K562 (cell line): ENCODE data around the gene KRT8. TPM values are rescaled to one million over a fixed set of nuclear protein-coding genes. Genes with fewer than 3 reads are reported as not detected.
A peak's percentile ranks its signal among the peaks of the same experiment; 100 is the strongest.

Source experiments
- CREB1 ChIP-seq, 2 experiments: sonication (generic) in 1 of 2; formaldehyde crosslinking in 1 of 2; IDR thresholded peaks; 2 replicates each; pipeline versions ENCODE4 v1.6.1 to v1.8.0; 2012 to 2022; ENCODE audit warnings: inconsistent platforms in 1 of 2, mild to moderate bottlenecking in 1 of 2, missing genetic modification reagents in 1 of 2, moderate library complexity in 1 of 2
- CREBBP ChIP-seq: IDR thresholded peaks from one replicate; pipeline ENCODE4 v1.6.1; 2012; ENCODE audit warnings: low read depth, mild to moderate bottlenecking, control low read depth, inconsistent platforms, low read length
- CTBP1 ChIP-seq: fragments of 450-650 bp; IDR thresholded peaks from 2 replicates; pipeline ENCODE4 v1.6.1; 2016; ENCODE audit warnings: borderline replicate concordance
- HDAC2 ChIP-seq: fragments of 450-650 bp; IDR thresholded peaks from 2 replicates; pipeline ENCODE4 v1.6.1; 2016; ENCODE audit warnings: mild to moderate bottlenecking
- HOXB6 ChIP-seq: fragments of 250-450 bp; sonication (Bioruptor Pico); IDR thresholded peaks from 2 replicates; pipeline ENCODE4 v1.5.1; 2022; ENCODE audit warnings: mild to moderate bottlenecking, borderline replicate concordance
- KAT2B ChIP-seq: IDR thresholded peaks from one replicate; pipeline ENCODE4 v1.6.1; 2012; ENCODE audit warnings: low read depth, mild to moderate bottlenecking, control low read depth, inconsistent platforms, low read length, moderate library complexity
- NFIX ChIP-seq: fragments of 250-450 bp; sonication (Bioruptor Pico); IDR thresholded peaks from 2 replicates; pipeline ENCODE4 v1.4.0; 2020; ENCODE audit warnings: low read depth, mild to moderate bottlenecking, moderate library complexity
- POLR2B ChIP-seq: fragments of 450-650 bp; IDR thresholded peaks from 2 replicates; pipeline ENCODE4 v1.6.1; 2018; ENCODE audit warnings: low read depth; ENCODE audit not compliant: partially characterized antibody
- PYGO2 ChIP-seq: fragments of 450-650 bp; IDR thresholded peaks from 2 replicates; pipeline ENCODE4 v1.6.1; 2016; ENCODE audit warnings: mild to moderate bottlenecking, missing genetic modification characterization, moderate library complexity, missing compliant biosample characterization
- RAD51 ChIP-seq: fragments of 450-650 bp; IDR thresholded peaks from 2 replicates; pipeline ENCODE4 v1.7.1; 2016; ENCODE audit warnings: low read depth, mild to moderate bottlenecking, borderline replicate concordance
- RBBP5 ChIP-seq: fragments of 200-600 bp; sonication (generic); IDR thresholded peaks from 2 replicates; pipeline ENCODE4 v1.6.1; 2012; ENCODE audit warnings: borderline replicate concordance, mild to moderate bottlenecking, low read length, control low read depth, inconsistent platforms; ENCODE audit not compliant: insufficient read depth, poor library complexity, severe bottlenecking
- SIX5 ChIP-seq, 2 experiments: IDR thresholded peaks; 2 replicates each; pipeline ENCODE4 v1.6.1; 2011; ENCODE audit warnings: low read length in 2 of 2, borderline replicate concordance in 1 of 2, low read depth in 1 of 2, mild to moderate bottlenecking in 1 of 2, moderate library complexity in 1 of 2; ENCODE audit not compliant: insufficient read depth in 1 of 2
- TBP ChIP-seq: optimal IDR thresholded peaks from 2 replicates; pipeline ENCODE3; 2011; ENCODE audit warnings: low read depth, low read length, improper control_type of control experiment
- TEAD2 ChIP-seq: fragments of 450-650 bp; IDR thresholded peaks from 2 replicates; pipeline ENCODE4 v1.6.1; 2016; ENCODE audit warnings: missing genetic modification characterization, control low read depth, missing compliant biosample characterization
- U2AF1 ChIP-seq: fragments of 200-400 bp; formaldehyde crosslinking; optimal IDR thresholded peaks from 2 replicates; pipeline ENCODE3; 2017; ENCODE audit warnings: mild to moderate bottlenecking, low read depth, low read length, moderate library complexity
- ZMIZ1 ChIP-seq, 2 experiments: fragments of 150-350 bp in 1 of 2; IDR thresholded peaks; 2 replicates each; pipeline ENCODE4 v1.6.1; 2012 to 2016; ENCODE audit warnings: low read depth in 2 of 2, low read length in 2 of 2, mild to moderate bottlenecking in 1 of 2, moderate library complexity in 1 of 2
- ZNF165 ChIP-seq: fragments of 250-450 bp; sonication (Bioruptor Pico); IDR thresholded peaks from 2 replicates; pipeline ENCODE4 v1.4.0; 2020; ENCODE audit warnings: borderline replicate concordance
- ZNF175 ChIP-seq: fragments of 200-800 bp; sonication (Bioruptor generic); IDR thresholded peaks from 2 replicates; pipeline ENCODE4 v1.6.1; 2016; ENCODE audit warnings: low read depth, mild to moderate bottlenecking, missing genetic modification characterization, missing compliant biosample characterization
- ZNF197 ChIP-seq: fragments of 200-800 bp; sonication (Bioruptor generic); IDR thresholded peaks from 2 replicates; pipeline ENCODE4 v1.6.1; 2016; ENCODE audit warnings: low read depth, missing genetic modification characterization, missing compliant biosample characterization
- ZNF668 ChIP-seq: fragments of 250-450 bp; sonication (Bioruptor Pico); IDR thresholded peaks from 2 replicates; pipeline ENCODE4 v1.8.0; 2022; ENCODE audit warnings: mild to moderate bottlenecking, inconsistent platforms
- polyA plus RNA-seq, 8 experiments: library from polyadenylated mRNA; depleted of rRNA in 4 of 8; stranded (reverse) in 5 of 8; unstranded in 3 of 8; fragments of >200 nt; fragmentation: Nextera tagmentation in 2 of 8; fragmentation: Illumina TruSeq in 1 of 8; extraction: Ambion mirVana in 2 of 8; extraction: Trizol in 1 of 8; gene quantifications; 2 replicates each; pipeline versions ENCODE4 v1.2.1 to v1.2.3, GENCODE V29; 2011 to 2014; ENCODE audit warnings: inconsistent platforms in 1 of 8, missing spikeins in 1 of 8
- total RNA-seq, 7 experiments: library from RNA; depleted of rRNA in 6 of 7; stranded (reverse); fragments of >200 nt in 6 of 7; fragmentation: Illumina TruSeq in 2 of 7; extraction: Trizol in 2 of 7; gene quantifications; 2 replicates each; pipeline versions ENCODE4 v1.2.1 to v1.2.3, GENCODE V29; 2011 to 2021; ENCODE audit warnings: low replicate concordance in 1 of 7
- TF ChIP-seq, protein P1 (sequence below): IDR thresholded peaks from 2 replicates; pipeline ENCODE4 v1.6.1; 2011; ENCODE audit not compliant: insufficient read length; ENCODE audit errors: extremely low read depth
- TF ChIP-seq, protein P2 (sequence below): sonication (generic); formaldehyde crosslinking; IDR thresholded peaks from 2 replicates; pipeline ENCODE4 v1.8.0; 2022; ENCODE audit warnings: mild to moderate bottlenecking, low read depth, missing genetic modification reagents

The KRT8 gene
- total and polyA plus RNA-seq, 9 of the 15 experiments (the other 6 are each of a cell fraction or from before 2014, with no cell fraction given), result 41.5 to 661 (median 260) TPM

DNA sequence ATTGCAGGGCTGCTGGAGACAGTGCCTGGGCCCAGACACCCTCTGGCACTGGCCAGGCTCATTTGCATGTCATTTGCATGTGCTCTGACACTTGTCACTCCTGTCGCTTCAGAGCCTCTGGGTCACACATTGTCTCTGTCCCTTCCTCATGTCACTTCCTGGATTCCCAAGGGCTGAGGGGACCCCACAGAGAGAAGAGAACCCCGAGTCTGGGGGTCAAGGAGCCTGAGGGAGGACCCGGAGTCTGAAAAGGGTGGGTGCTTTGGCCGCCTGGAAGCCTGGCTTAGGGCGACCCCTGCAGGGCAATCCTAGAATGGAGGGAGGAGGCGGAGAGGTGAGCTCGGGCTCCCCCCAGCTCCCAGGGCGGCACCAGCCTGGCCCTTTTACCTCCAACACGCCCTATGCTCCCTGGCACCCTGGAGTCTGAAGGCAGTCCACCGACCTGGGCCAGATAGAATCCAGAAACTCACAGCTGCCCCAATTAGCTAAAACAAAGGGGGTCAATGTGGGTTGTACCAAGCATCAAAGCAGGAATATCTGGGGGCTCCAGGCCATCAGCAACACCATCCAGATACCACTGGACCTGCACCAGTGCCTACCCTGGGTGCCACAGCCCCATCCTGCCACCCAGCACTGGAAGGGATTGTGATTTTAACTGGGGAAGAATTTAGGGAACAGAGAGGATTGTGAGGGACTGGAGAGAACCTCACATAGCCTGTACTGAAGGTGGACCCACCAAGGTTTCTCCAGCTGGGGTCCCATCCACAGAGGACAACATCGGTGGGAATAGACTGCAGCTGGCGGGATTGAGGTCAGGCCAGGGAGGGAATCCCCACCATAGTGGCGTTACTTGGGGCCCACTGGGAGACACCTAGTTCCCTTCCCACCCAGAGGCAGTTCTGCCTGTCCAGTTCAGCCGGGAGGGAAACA, 34.2 kb downstream of the KRT8 start (continued):
- no peak for TF ChIP-seq RBBP5
- TF ChIP-seq ZNF668, result no peak
- TF ChIP-seq KAT2B, result no peak
- TF ChIP-seq U2AF1, result no peak
- no peak for TF ChIP-seq PYGO2
- TF ChIP-seq HDAC2, result no peak
- no peak for TF ChIP-seq HOXB6
- TF ChIP-seq RAD51, result no peak
- no peak for TF ChIP-seq CREBBP
- TF ChIP-seq CREB1 (IDR thresholded peaks at IDR 0.05), result no peak
- TF ChIP-seq CREB1 (CRISPR knock-in tag; IDR thresholded peaks at IDR 0.05), result no peak
- TF ChIP-seq TBP, result no peak
- TF ChIP-seq, protein P1, sequence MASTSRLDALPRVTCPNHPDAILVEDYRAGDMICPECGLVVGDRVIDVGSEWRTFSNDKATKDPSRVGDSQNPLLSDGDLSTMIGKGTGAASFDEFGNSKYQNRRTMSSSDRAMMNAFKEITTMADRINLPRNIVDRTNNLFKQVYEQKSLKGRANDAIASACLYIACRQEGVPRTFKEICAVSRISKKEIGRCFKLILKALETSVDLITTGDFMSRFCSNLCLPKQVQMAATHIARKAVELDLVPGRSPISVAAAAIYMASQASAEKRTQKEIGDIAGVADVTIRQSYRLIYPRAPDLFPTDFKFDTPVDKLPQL, result no peak
- no peak for TF ChIP-seq POLR2B
- TF ChIP-seq ZNF175 (CRISPR knock-in tag), result no peak
- TF ChIP-seq NFIX, result no peak
- peak; percentile 34; the same call in 1 of the 2 replicates for TF ChIP-seq CTBP1
- TF ChIP-seq, protein P2, sequence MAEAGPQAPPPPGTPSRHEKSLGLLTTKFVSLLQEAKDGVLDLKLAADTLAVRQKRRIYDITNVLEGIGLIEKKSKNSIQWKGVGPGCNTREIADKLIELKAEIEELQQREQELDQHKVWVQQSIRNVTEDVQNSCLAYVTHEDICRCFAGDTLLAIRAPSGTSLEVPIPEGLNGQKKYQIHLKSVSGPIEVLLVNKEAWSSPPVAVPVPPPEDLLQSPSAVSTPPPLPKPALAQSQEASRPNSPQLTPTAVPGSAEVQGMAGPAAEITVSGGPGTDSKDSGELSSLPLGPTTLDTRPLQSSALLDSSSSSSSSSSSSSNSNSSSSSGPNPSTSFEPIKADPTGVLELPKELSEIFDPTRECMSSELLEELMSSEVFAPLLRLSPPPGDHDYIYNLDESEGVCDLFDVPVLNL (CRISPR knock-in tag), result no peak
- TF ChIP-seq TEAD2 (tag), result no peak
- no peak; a peak in 1 of 4 replicates for TF ChIP-seq ZMIZ1 (IDR thresholded peaks at IDR 0.05; ENCODE audit: low read depth in 2 of 2, low read length in 2 of 2)
- no peak for TF ChIP-seq SIX5 (IDR thresholded peaks at IDR 0.05; ENCODE audit: borderline replicate concordance in 1 of 2, insufficient read depth in 1 of 2, low read depth in 1 of 2, low read length in 2 of 2)
- TF ChIP-seq ZNF197 (CRISPR knock-in tag), result no peak
- no peak for TF ChIP-seq ZNF165 (CRISPR knock-in tag)
